Mucosa of gallbladder (tissue), 1 donor: ENCODE data around the gene SPAG5. TPM values are rescaled to one million over a fixed set of nuclear protein-coding genes. Genes with fewer than 3 reads are reported as not detected.

Experiments
- total RNA-seq: library from RNA; stranded (reverse); gene quantifications from one replicate; pipeline ENCODE4 v1.2.1, GENCODE V29; 2021
- donor health status: DM: no; HTN: no; CAD: no.

The SPAG5 gene
- total RNA-seq, 1 donor from 2014 or later: 6.4 TPM

Other genes with a start within 250 kb of the SPAG5 start
- 88.8 TPM for gene POLDIP2, start 241.5 kb downstream of the SPAG5 start, total RNA-seq
- not detected for gene SEBOX, start 233.8 kb downstream of the SPAG5 start, total RNA-seq
- 424 TPM for gene VTN, start 228.7 kb downstream of the SPAG5 start, total RNA-seq
- 27.8 TPM for gene SARM1, start 227.3 kb downstream of the SPAG5 start, total RNA-seq
- gene SLC46A1, start 192.8 kb downstream of the SPAG5 start, total RNA-seq: 46.2 TPM
- gene SLC13A2, start 125.4 kb downstream of the SPAG5 start, total RNA-seq: 55.0 TPM
- 0.06 TPM for gene FOXN1, start 92.7 kb downstream of the SPAG5 start, total RNA-seq
- 44.0 TPM for gene UNC119, start 46.4 kb downstream of the SPAG5 start, total RNA-seq
- 65.9 TPM for gene PIGS, start 27.5 kb downstream of the SPAG5 start, total RNA-seq
- gene ALDOC, start 22.1 kb downstream of the SPAG5 start, total RNA-seq: 39.8 TPM
- gene RSKR, start 15.2 kb upstream of the SPAG5 start, total RNA-seq: 9.0 TPM
- 161 TPM for gene BLTP2, start 46.1 kb upstream of the SPAG5 start, total RNA-seq
- 73.4 TPM for gene SDF2, start 62.9 kb upstream of the SPAG5 start, total RNA-seq
- gene SUPT6H, start 63.2 kb upstream of the SPAG5 start, total RNA-seq: 59.8 TPM
- gene PROCA1, start 112.9 kb upstream of the SPAG5 start, total RNA-seq: 4.5 TPM
- gene RAB34, start 118.8 kb upstream of the SPAG5 start, total RNA-seq: 70.2 TPM
- gene RPL23A, start 121.0 kb upstream of the SPAG5 start, total RNA-seq: 1,157 TPM
- 6.3 TPM for gene TLCD1, start 127.2 kb upstream of the SPAG5 start, total RNA-seq
- gene NEK8, start 129.8 kb upstream of the SPAG5 start, total RNA-seq: 8.1 TPM
- gene TRAF4, start 145.0 kb upstream of the SPAG5 start, total RNA-seq: 115 TPM
- gene FAM222B, start 243.8 kb upstream of the SPAG5 start, total RNA-seq: 45.3 TPM